Upper lobe of right lung (tissue), 1 donor: ENCODE data around the gene FABP2. TPM values are rescaled to one million over a fixed set of nuclear protein-coding genes. Genes with fewer than 3 reads are reported as not detected.

Source experiments
- ATAC-seq: fragments of 200-7000 bp; cut with Tn5 transposase; one replicate; pipeline ENCODE4 v1.9.1; 2020; ENCODE audit warnings: mild to moderate bottlenecking, moderate library complexity
- DNase-seq: peaks from one replicate; pipeline ENCODE4 v3.0.0-alpha.2; 2020
- H3K27ac ChIP-seq: fragments of 200-600 bp; one replicate; pipeline ENCODE4 v1.8.0; 2022
- H3K27me3 ChIP-seq: fragments of 200-600 bp; one replicate; pipeline ENCODE4 v1.8.0; 2022; ENCODE audit warnings: mild to moderate bottlenecking
- H3K36me3 ChIP-seq: fragments of 200-600 bp; one replicate; pipeline ENCODE4 v1.8.0; 2022
- H3K4me1 ChIP-seq: fragments of 200-600 bp; one replicate; pipeline ENCODE4 v1.8.0; 2022
- H3K4me3 ChIP-seq: fragments of 200-600 bp; one replicate; pipeline ENCODE4 v1.8.0; 2022; ENCODE audit warnings: mild to moderate bottlenecking
- H3K9me3 ChIP-seq: fragments of 200-600 bp; one replicate; pipeline ENCODE4 v1.8.0; 2022
- CTCF ChIP-seq: fragments of 200-600 bp; IDR thresholded peaks from one replicate; pipeline ENCODE4 v1.8.0; 2022; ENCODE audit warnings: antibody characterized with exemption
- intact Hi-C: fragments of 100-400 bp; cut with DNase I; formaldehyde crosslinking; loops from one replicate; pipeline ENCODE4 v1.11.0; 2022
- total RNA-seq: library from RNA; stranded (reverse); fragmentation: NEBNext Ultra II Directional; extraction: Animal tissue kit (Norgen Biotek cat#: 25700); gene quantifications from one replicate; pipeline ENCODE4 v1.2.1, GENCODE V29; 2021
- donor health status: DM: no; HTN: yes; CAD: no; lungs with severe emphysema.

Gene FABP2
- total RNA-seq, 1 donor from 2014 or later, result not detected

- H3K27ac ChIP-seq, result no peak overlapping the region
- no peaks in the 10 kb centered on the region for H3K36me3 ChIP-seq
- no peak overlapping the region for H3K4me3 ChIP-seq
- H3K27me3 ChIP-seq, result no peaks in the 10 kb centered on the region
- peaks cover 4% of the 10 kb centered on the region for H3K4me1 ChIP-seq
- no peak for DNase-seq
- no peak for ATAC-seq
- H3K9me3 ChIP-seq, result no peaks in the 10 kb centered on the region
- no peak for TF ChIP-seq CTCF
- intact Hi-C loops, result no loop called here
Observed at GRCh38 chr4:119303587-119304305, 18.2 kb downstream of the FABP2 start.

DNA sequence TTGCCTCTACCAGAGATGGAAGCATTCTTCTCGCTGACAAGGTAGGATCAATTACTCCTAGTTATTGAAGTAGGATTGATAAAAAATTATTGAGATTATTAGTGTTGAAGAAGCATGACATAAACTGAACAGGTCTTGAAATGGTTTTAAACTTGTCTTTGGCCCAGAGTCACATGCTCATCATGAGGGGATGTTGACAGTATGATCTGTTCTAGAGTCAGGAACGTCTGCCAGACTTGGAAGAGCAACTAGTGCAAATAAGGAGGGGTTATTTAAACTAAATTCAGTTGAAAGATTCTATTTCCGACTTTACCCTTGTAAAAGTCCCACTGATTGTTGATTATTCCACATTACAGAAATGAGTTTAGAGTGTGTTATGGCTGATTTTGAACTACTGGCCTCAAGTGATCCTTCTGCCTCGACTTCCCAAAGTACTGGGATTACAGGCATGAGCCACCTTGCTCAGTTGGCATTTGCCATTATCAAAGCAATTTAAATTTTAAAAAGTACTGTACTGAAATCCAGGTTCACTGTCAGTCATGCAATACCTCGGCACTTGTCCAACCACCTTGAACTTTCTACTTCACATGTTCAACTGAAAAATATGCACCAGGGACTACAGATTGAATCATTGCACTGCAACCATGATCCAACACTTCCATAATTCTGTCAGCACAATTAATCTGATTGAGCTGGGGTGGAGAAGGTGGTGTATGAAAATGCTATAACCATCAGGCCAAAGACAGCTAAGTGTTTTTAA, 19.7 kb downstream of the FABP2 start:
- DNase-seq (no peak), ATAC-seq (no peak)
- H3K4me1 ChIP-seq, result peaks cover 19% of the 10 kb centered on the region
- H3K27me3 ChIP-seq, result no peaks in the 10 kb centered on the region
- H3K4me3 ChIP-seq, result no peak overlapping the region
- intact Hi-C loops, result no loop called here
- H3K9me3 ChIP-seq, result no peaks in the 10 kb centered on the region
- peaks cover 12% of the 10 kb centered on the region for H3K36me3 ChIP-seq
- H3K27ac ChIP-seq, result no peak overlapping the region
- no peak for TF ChIP-seq CTCF

DNA sequence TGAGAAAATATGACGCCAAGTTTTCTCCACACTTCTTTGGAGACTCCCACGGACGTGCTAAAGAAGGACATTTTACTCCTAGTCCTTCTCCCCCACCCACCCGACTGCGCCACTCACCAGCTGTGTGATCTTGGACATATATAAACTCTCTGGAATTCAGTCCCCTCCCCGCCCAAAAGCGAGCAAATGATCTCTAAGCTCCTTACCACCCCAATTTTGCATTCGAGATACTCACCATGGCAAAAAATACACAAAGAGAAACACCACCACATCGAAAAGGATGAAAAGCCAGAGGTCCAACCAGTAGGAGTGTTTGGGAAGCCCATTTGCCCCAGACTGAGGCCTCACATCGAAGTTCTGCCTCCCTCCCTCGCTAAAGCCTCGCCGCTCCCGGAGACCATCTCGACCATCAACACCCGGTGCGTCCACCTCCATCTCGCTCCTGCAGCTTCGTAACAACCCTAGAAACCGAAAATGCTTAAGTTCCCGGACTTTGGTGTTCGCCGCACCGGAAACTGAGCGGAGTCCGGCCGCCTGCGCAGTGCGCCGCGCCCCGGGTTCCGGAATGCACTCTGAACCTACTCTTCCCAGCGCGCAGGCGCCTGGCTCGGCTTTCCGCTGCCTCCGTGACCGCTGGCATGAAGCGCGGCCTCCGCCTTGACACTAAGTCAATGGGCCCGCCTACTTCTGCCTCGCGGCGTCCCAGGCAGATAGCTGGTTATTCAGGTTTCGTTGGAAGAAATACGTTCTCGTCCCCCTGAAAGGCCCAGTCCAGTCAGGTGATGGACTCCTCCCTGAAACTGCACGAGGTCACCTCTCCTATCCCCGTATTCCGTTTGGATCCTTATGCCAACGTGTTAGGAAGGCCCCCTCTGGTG, 21.6 kb downstream of the FABP2 start:
- no peaks in the 10 kb centered on the region for H3K27me3 ChIP-seq
- peak overlapping the region; percentile 90 for H3K4me3 ChIP-seq
- peak; percentile 99 for DNase-seq
- peak; percentile 99 for ATAC-seq
- H3K4me1 ChIP-seq, result peaks cover 23% of the 10 kb centered on the region
- H3K36me3 ChIP-seq, result peaks cover 23% of the 10 kb centered on the region
- intact Hi-C loops, result no loop called here
- TF ChIP-seq CTCF, result peak; percentile 16
- no peaks in the 10 kb centered on the region for H3K9me3 ChIP-seq
- H3K27ac ChIP-seq, result peak overlapping the region; percentile 96

- no peak for ATAC-seq
- intact Hi-C loops, result no loop called here
Observed at GRCh38 chr4:119299741-119300100, 22.2 kb downstream of the FABP2 start.

More at GRCh38 chr4:119299741-119300100, 22.2 kb downstream of the FABP2 start:
- H3K27me3 ChIP-seq, result no peaks in the 10 kb centered on the region
- peak overlapping the region; percentile 96 for H3K27ac ChIP-seq
- no peak for TF ChIP-seq CTCF
- peak overlapping the region; percentile 90 for H3K4me3 ChIP-seq
- H3K4me1 ChIP-seq, result peaks cover 23% of the 10 kb centered on the region
- DNase-seq, result no peak
- no peaks in the 10 kb centered on the region for H3K9me3 ChIP-seq
- H3K36me3 ChIP-seq, result peaks cover 23% of the 10 kb centered on the region
